HepG2 (cell line): ENCODE data around the gene EFNA2. TPM values are rescaled to one million over a fixed set of nuclear protein-coding genes. Genes with fewer than 3 reads are reported as not detected.

ENCODE experiments used
- EHMT2 ChIP-seq: fragments of 200-600 bp; sonication (generic); IDR thresholded peaks from 2 replicates; pipeline ENCODE4 v1.7.0; 2017; ENCODE audit warnings: antibody characterized with exemption, low read depth, low read length, borderline replicate concordance
- IRF2 ChIP-seq: IDR thresholded peaks from 2 replicates; pipeline ENCODE4 v1.6.1; 2018; ENCODE audit warnings: missing genetic modification reagents, missing compliant biosample characterization
- KAT2B ChIP-seq: fragments of 150-350 bp; IDR thresholded peaks from 2 replicates; pipeline ENCODE4 v1.6.1; 2014; ENCODE audit warnings: low read depth, low read length, borderline replicate concordance
- NFE2 ChIP-seq: sonication (generic); formaldehyde crosslinking; IDR thresholded peaks from 2 replicates; pipeline ENCODE4 v1.4.0; 2020; ENCODE audit warnings: missing genetic modification reagents
- TOE1 ChIP-seq: sonication (generic); formaldehyde crosslinking; IDR thresholded peaks from 2 replicates; pipeline ENCODE4 v1.4.0; 2020; ENCODE audit warnings: mild to moderate bottlenecking, missing genetic modification reagents
- ZC3H4 ChIP-seq: sonication (generic); formaldehyde crosslinking; IDR thresholded peaks from 2 replicates; pipeline ENCODE4 v1.4.0; 2020; ENCODE audit warnings: missing genetic modification reagents, borderline replicate concordance
- ZFP37 ChIP-seq: sonication (generic); formaldehyde crosslinking; IDR thresholded peaks from 2 replicates; pipeline ENCODE4 v1.4.0; 2020; ENCODE audit warnings: missing genetic modification reagents, borderline replicate concordance
- ZNF17 ChIP-seq: sonication (generic); formaldehyde crosslinking; IDR thresholded peaks from 2 replicates; pipeline ENCODE4 v1.5.0; 2020; ENCODE audit warnings: mild to moderate bottlenecking, missing genetic modification reagents
- ZNF605 ChIP-seq: sonication (generic); formaldehyde crosslinking; IDR thresholded peaks from 2 replicates; pipeline ENCODE4 v1.8.0; 2022; ENCODE audit warnings: mild to moderate bottlenecking, missing genetic modification reagents
- polyA plus RNA-seq, 8 experiments: library from polyadenylated mRNA; depleted of rRNA in 3 of 8; stranded (reverse) in 7 of 8; unstranded in 1 of 8; fragments of >200 nt; fragmentation: Illumina TruSeq in 4 of 8; extraction: Trizol in 4 of 8; gene quantifications; 2 replicates each; pipeline versions ENCODE4 v1.2.1 to v1.2.3, GENCODE V29; 2011 to 2016; ENCODE audit warnings: low read depth in 4 of 8, missing spikeins in 1 of 8, mixed read lengths in 1 of 8; ENCODE audit not compliant: insufficient read depth in 1 of 8
- total RNA-seq, 5 experiments: library from RNA; depleted of rRNA; stranded (reverse); fragments of >200 nt; fragmentation: Illumina TruSeq; extraction: Trizol; gene quantifications; 2 replicates each; pipeline ENCODE4 v1.2.3, GENCODE V29; 2016; ENCODE audit warnings: low read depth in 1 of 5
- TF ChIP-seq, protein P1 (sequence below), 2 experiments: fragments of 450-650 bp in 1 of 2; sonication (generic) in 1 of 2; formaldehyde crosslinking; IDR thresholded peaks; 2 replicates each; pipeline versions ENCODE4 v1.5.0 to v1.8.0; 2020 to 2022; ENCODE audit warnings: mild to moderate bottlenecking in 1 of 2, missing genetic modification reagents in 1 of 2
- TF ChIP-seq, protein P2 (sequence below): conservative IDR thresholded peaks from 2 replicates; pipeline ENCODE4 v1.6.1; 2018; ENCODE audit warnings: missing genetic modification reagents
- TF ChIP-seq, protein P3 (sequence below): sonication (generic); formaldehyde crosslinking; IDR thresholded peaks from 2 replicates; pipeline ENCODE4 v1.5.1; 2020; ENCODE audit warnings: mild to moderate bottlenecking, missing genetic modification reagents, borderline replicate concordance
- TF ChIP-seq, protein P4 (sequence below): sonication (generic); formaldehyde crosslinking; IDR thresholded peaks from 2 replicates; pipeline ENCODE4 v1.4.0; 2020; ENCODE audit warnings: missing genetic modification reagents, borderline replicate concordance
- TF ChIP-seq, protein P5 (sequence below): sonication (generic); formaldehyde crosslinking; IDR thresholded peaks from 2 replicates; pipeline ENCODE4 v1.4.0; 2020; ENCODE audit warnings: low read depth, mild to moderate bottlenecking, missing genetic modification reagents
- TF ChIP-seq, protein P6 (sequence below): sonication (generic); formaldehyde crosslinking; IDR thresholded peaks from 2 replicates; pipeline ENCODE4 v1.9.0; 2022; ENCODE audit warnings: low read depth, missing genetic modification reagents
- TF ChIP-seq, protein P7 (sequence below): sonication (generic); formaldehyde crosslinking; IDR thresholded peaks from 2 replicates; pipeline ENCODE4 v1.4.0; 2020; ENCODE audit warnings: mild to moderate bottlenecking, missing genetic modification reagents

The EFNA2 gene
- total and polyA plus RNA-seq, 2 of the 13 experiments (the other 11 are each of a cell fraction or from before 2014, with no cell fraction given) = 6.0 to 9.9 TPM

DNA sequence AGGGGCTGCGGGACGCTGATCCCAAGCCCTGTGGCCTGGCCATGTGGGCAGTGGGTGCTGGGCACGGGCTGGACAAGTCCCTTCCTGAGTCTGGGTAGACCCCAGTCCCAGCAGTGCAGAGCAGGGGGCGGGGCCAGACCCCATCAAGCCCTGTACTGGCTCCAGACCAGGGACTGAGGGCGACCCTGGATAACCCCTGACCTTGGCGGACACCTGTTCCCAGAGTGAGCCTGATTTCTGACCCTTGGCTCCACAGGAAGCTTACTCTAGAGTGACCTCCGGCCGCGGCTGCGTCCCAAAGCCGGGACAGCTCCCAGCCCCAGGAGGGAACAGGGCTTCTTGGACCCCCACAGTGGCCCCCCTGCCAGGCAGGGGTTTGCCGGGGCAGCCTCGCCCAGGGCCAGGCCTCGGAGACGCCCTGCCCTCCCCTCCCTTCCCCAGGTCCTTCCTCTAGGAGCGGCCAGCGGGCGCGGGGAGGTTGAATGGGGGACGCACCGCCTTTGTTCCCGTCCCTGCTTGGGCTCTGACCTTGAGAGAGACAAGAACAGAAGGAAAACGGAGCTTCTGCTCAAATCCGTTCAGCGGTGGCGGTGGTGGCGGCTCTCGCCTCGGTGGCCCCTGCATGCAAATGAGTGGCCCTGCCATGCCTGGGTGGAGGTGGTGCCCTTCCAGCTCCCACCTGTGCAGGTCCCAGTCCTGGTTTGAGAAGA is 2.3 kb upstream of the EFNA2 start (continued):
- TF ChIP-seq, protein P1, sequence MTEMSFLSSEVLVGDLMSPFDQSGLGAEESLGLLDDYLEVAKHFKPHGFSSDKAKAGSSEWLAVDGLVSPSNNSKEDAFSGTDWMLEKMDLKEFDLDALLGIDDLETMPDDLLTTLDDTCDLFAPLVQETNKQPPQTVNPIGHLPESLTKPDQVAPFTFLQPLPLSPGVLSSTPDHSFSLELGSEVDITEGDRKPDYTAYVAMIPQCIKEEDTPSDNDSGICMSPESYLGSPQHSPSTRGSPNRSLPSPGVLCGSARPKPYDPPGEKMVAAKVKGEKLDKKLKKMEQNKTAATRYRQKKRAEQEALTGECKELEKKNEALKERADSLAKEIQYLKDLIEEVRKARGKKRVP (CRISPR knock-in tag; IDR thresholded peaks at IDR 0.05) = no peak
- TF ChIP-seq NFE2 (CRISPR knock-in tag) = no peak
- TF ChIP-seq ZNF605 (CRISPR knock-in tag) = no peak
- TF ChIP-seq, protein P2, sequence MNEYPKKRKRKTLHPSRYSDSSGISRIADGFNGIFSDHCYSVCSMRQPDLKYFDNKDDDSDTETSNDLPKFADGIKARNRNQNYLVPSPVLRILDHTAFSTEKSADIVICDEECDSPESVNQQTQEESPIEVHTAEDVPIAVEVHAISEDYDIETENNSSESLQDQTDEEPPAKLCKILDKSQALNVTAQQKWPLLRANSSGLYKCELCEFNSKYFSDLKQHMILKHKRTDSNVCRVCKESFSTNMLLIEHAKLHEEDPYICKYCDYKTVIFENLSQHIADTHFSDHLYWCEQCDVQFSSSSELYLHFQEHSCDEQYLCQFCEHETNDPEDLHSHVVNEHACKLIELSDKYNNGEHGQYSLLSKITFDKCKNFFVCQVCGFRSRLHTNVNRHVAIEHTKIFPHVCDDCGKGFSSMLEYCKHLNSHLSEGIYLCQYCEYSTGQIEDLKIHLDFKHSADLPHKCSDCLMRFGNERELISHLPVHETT (CRISPR knock-in tag) = no peak
- no peak for TF ChIP-seq ZNF17
- TF ChIP-seq, protein P3, sequence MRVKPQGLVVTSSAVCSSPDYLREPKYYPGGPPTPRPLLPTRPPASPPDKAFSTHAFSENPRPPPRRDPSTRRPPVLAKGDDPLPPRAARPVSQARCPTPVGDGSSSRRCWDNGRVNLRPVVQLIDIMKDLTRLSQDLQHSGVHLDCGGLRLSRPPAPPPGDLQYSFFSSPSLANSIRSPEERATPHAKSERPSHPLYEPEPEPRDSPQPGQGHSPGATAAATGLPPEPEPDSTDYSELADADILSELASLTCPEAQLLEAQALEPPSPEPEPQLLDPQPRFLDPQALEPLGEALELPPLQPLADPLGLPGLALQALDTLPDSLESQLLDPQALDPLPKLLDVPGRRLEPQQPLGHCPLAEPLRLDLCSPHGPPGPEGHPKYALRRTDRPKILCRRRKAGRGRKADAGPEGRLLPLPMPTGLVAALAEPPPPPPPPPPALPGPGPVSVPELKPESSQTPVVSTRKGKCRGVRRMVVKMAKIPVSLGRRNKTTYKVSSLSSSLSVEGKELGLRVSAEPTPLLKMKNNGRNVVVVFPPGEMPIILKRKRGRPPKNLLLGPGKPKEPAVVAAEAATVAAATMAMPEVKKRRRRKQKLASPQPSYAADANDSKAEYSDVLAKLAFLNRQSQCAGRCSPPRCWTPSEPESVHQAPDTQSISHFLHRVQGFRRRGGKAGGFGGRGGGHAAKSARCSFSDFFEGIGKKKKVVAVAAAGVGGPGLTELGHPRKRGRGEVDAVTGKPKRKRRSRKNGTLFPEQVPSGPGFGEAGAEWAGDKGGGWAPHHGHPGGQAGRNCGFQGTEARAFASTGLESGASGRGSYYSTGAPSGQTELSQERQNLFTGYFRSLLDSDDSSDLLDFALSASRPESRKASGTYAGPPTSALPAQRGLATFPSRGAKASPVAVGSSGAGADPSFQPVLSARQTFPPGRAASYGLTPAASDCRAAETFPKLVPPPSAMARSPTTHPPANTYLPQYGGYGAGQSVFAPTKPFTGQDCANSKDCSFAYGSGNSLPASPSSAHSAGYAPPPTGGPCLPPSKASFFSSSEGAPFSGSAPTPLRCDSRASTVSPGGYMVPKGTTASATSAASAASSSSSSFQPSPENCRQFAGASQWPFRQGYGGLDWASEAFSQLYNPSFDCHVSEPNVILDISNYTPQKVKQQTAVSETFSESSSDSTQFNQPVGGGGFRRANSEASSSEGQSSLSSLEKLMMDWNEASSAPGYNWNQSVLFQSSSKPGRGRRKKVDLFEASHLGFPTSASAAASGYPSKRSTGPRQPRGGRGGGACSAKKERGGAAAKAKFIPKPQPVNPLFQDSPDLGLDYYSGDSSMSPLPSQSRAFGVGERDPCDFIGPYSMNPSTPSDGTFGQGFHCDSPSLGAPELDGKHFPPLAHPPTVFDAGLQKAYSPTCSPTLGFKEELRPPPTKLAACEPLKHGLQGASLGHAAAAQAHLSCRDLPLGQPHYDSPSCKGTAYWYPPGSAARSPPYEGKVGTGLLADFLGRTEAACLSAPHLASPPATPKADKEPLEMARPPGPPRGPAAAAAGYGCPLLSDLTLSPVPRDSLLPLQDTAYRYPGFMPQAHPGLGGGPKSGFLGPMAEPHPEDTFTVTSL (CRISPR knock-in tag) = no peak; the same call in 1 of the 2 replicates
- no peak for TF ChIP-seq EHMT2
- TF ChIP-seq, protein P4, sequence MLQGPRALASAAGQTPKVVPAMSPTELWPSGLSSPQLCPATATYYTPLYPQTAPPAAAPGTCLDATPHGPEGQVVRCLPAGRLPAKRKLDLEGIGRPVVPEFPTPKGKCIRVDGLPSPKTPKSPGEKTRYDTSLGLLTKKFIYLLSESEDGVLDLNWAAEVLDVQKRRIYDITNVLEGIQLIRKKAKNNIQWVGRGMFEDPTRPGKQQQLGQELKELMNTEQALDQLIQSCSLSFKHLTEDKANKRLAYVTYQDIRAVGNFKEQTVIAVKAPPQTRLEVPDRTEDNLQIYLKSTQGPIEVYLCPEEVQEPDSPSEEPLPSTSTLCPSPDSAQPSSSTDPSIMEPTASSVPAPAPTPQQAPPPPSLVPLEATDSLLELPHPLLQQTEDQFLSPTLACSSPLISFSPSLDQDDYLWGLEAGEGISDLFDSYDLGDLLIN (CRISPR knock-in tag) = no peak
- TF ChIP-seq, protein P5, sequence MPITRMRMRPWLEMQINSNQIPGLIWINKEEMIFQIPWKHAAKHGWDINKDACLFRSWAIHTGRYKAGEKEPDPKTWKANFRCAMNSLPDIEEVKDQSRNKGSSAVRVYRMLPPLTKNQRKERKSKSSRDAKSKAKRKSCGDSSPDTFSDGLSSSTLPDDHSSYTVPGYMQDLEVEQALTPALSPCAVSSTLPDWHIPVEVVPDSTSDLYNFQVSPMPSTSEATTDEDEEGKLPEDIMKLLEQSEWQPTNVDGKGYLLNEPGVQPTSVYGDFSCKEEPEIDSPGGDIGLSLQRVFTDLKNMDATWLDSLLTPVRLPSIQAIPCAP (CRISPR knock-in tag) = no peak
- TF ChIP-seq, protein P6, sequence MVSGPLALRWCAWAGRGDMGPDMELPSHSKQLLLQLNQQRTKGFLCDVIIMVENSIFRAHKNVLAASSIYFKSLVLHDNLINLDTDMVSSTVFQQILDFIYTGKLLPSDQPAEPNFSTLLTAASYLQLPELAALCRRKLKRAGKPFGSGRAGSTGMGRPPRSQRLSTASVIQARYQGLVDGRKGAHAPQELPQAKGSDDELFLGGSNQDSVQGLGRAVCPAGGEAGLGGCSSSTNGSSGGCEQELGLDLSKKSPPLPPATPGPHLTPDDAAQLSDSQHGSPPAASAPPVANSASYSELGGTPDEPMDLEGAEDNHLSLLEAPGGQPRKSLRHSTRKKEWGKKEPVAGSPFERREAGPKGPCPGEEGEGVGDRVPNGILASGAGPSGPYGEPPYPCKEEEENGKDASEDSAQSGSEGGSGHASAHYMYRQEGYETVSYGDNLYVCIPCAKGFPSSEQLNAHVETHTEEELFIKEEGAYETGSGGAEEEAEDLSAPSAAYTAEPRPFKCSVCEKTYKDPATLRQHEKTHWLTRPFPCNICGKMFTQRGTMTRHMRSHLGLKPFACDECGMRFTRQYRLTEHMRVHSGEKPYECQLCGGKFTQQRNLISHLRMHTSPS (CRISPR knock-in tag) = peak; percentile 69; the same call in 1 of the 2 replicates
- TF ChIP-seq, protein P7, sequence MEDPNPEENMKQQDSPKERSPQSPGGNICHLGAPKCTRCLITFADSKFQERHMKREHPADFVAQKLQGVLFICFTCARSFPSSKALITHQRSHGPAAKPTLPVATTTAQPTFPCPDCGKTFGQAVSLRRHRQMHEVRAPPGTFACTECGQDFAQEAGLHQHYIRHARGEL (CRISPR knock-in tag) = no peak
- TF ChIP-seq IRF2 (CRISPR knock-in tag) = no peak; the same call in 1 of the 2 replicates
- TF ChIP-seq TOE1 (CRISPR knock-in tag) = no peak
- no peak for TF ChIP-seq KAT2B
- TF ChIP-seq ZC3H4 (CRISPR knock-in tag) = no peak
- no peak for TF ChIP-seq ZFP37 (CRISPR knock-in tag)
